IPS-15b (cell line): ENCODE measurements around the gene RPL27.

Experiments used
- H3K27me3 ChIP-seq: one replicate; pipeline ENCODE4 v1.6.1; 2013; ENCODE audit warnings: low read length; ENCODE audit not compliant: control insufficient read depth, insufficient read depth
- H3K36me3 ChIP-seq: one replicate; pipeline ENCODE4 v1.6.1; 2013; ENCODE audit warnings: low read length; ENCODE audit not compliant: control insufficient read depth, insufficient read depth
- H3K4me1 ChIP-seq: one replicate; pipeline ENCODE4 v1.6.1; 2013; ENCODE audit warnings: mild to moderate bottlenecking, low read length; ENCODE audit not compliant: control insufficient read depth, insufficient read depth
- H3K4me3 ChIP-seq: one replicate; pipeline ENCODE4 v1.5.1; 2013; ENCODE audit warnings: low read depth, low read length
- H3K9ac ChIP-seq: one replicate; pipeline ENCODE4 v1.6.1; 2013; ENCODE audit warnings: low read depth, mild to moderate bottlenecking, low read length
- H3K9me3 ChIP-seq: one replicate; pipeline ENCODE4 v1.6.1; 2013; ENCODE audit warnings: mild to moderate bottlenecking, low read length; ENCODE audit not compliant: control insufficient read depth, insufficient read depth

Gene RPL27

DNA sequence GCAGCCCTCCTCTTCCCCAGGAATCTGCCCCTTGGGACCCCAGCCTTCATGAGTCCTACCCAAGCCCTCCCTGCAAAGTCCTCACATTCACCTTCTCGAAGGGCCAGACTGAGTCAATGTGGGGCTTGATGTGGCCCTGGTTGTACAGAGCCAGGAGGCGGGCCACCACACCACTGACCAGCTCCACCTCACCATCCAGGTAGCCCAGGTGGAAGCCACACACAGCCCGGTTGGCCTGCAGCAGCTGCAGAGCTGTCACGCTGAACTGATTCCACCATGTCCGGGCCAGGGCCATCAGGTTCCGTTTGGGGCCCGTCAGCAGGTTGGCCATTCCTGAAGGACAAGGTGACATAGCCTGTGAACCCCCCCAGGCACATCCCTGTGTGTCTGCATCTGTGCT is 18.0 kb downstream of the RPL27 start:
- no peak overlapping the region for H3K4me3 ChIP-seq
- no peaks in the 10 kb centered on the region for H3K27me3 ChIP-seq
- H3K36me3 ChIP-seq = peaks cover 35% of the 10 kb centered on the region
- H3K9me3 ChIP-seq = no peaks in the 10 kb centered on the region
- no peak overlapping the region for H3K9ac ChIP-seq
- peaks cover 8% of the 10 kb centered on the region for H3K4me1 ChIP-seq

GRCh38 chr17:43018008-43018853 is 20.0 kb downstream of the RPL27 start:
- Histone ChIP-seq H3K9me3 (no peaks in the 10 kb centered on the region), H3K4me3 (no peak overlapping the region), H3K4me1 (peaks cover 8% of the 10 kb centered on the region), H3K9ac (no peak overlapping the region), H3K27me3 (no peaks in the 10 kb centered on the region), H3K36me3 (peaks cover 35% of the 10 kb centered on the region)

- Histone ChIP-seq H3K9me3 (no peaks in the 10 kb centered on the region), H3K4me3 (no peak overlapping the region), H3K27me3 (no peaks in the 10 kb centered on the region), H3K9ac (no peak overlapping the region), H3K4me1 (peaks cover 8% of the 10 kb centered on the region), H3K36me3 (peaks cover 31% of the 10 kb centered on the region)
Observed at GRCh38 chr17:43018932-43019331, 20.7 kb downstream of the RPL27 start.

DNA sequence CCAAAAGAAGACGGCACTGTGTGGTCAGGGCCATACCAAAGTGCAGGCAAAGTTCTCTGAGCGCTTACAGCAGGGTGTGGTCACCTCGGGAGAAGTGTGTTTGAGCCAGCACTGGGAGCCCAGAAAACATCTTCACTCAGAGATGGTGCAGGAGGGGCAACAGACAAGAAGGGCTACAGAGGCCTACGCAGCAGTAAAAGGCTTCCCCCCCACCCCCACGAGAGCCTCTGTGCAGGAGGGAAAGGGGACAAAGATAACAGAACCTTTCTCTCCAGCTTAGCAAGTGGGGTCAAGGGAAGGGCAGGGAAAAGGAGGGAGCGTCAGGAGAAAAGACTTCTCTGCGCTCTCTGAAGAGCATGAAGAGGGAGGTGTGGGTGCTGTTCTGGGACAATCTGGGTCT is 21.2 kb downstream of the RPL27 start:
- Histone ChIP-seq H3K36me3 (peaks cover 31% of the 10 kb centered on the region), H3K27me3 (no peaks in the 10 kb centered on the region), H3K4me1 (peaks cover 8% of the 10 kb centered on the region), H3K9me3 (no peaks in the 10 kb centered on the region), H3K4me3 (peak overlapping the region; percentile 96), H3K9ac (peak overlapping the region; percentile 50)

DNA sequence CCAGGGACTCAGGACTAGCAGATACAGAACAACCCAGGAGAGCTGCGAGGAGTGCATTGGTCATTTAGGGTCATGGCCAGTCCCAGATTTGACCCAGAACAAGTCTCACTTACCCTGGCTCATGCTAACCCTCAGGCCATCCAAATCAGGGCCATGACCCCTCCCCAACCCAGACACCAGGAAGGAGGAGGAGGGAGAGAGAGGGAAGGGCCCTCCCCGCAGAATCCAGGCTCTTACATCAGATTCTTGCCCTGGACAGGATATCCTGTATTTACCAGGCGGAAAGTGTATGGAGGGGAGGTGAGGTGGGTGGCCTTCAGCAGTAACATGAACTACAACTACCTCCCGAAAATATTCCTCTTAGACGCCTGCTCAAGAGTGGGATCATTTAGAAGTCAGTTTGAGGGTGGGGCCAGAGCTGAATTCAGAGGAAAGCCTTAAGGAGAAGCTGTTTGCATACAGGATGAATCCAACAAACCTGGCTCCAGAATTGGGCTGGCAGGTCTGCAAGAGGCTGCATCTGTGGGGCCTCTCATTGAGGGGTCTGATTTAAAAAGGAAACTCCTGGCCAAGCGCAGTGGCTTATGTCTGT is 21.9 kb downstream of the RPL27 start:
- H3K9ac ChIP-seq = peak overlapping the region; percentile 70
- peaks cover 8% of the 10 kb centered on the region for H3K4me1 ChIP-seq
- H3K4me3 ChIP-seq = peak overlapping the region; percentile 96

DNA sequence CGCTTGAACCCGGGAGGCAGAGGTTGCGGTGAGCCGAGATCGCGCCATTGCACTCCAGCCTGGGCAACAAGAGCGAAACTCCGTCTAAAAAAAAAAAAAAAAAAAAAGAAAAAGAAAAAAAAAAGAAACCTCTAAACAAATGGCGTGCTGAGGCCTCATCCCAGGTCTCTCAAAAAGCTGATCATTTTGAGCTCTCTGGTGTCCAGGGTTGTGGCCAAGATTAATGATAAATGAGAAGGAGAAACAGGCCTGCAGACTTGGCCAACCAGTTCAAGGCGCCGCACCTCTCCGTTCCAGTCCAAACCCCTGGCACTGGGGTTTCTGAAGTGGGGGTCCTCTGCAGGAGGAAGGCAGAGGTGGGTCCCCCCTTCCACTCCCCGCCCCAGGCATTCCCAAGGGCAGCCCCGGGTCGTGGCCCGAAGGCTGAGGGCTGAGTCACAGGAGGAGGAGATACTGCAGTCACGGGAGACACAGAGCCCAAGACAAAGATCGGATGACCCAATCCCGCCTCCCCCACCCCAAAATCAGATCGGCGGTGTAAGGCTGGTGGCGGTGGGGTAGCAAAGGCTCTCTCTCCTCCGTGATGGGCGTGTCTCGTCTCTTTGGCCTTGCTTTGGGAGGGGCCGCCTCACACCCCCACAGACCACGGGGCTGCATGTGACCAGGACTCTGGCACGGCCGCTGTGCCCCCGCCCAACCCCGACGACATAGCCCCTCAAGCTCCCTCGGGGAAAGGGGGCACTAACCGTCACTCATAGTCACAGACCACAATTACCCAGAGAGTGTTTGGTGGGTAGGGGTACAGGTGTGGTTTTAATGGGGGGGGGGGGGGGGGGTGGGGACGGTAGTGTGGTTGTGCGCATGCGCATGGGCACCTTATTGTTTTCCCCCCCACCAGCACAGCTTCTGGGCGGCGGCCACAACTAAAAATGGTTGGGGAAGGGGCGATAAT is 22.8 kb downstream of the RPL27 start:
- Histone ChIP-seq H3K4me1 (peaks cover 8% of the 10 kb centered on the region), H3K9ac (peak overlapping the region; percentile 90), H3K27me3 (no peaks in the 10 kb centered on the region), H3K36me3 (peaks cover 22% of the 10 kb centered on the region), H3K4me3 (peak overlapping the region; percentile 96), H3K9me3 (no peaks in the 10 kb centered on the region)

More for the DNA sequence above, 21.9 kb downstream of the RPL27 start:
- Histone ChIP-seq H3K9me3 (no peaks in the 10 kb centered on the region), H3K36me3 (peaks cover 31% of the 10 kb centered on the region), H3K27me3 (no peaks in the 10 kb centered on the region)

- peak within 1 kb of the TSS; percentile 90 for H3K9ac ChIP-seq
- peaks cover 17% of the 10 kb centered on the region for H3K36me3 ChIP-seq
- H3K4me1 ChIP-seq = peaks cover 9% of the 10 kb centered on the region
- no peaks in the 10 kb centered on the region for H3K27me3 ChIP-seq
- peak within 1 kb of the TSS; percentile 96 for H3K4me3 ChIP-seq
- no peaks in the 10 kb centered on the region for H3K9me3 ChIP-seq
Observed at GRCh38 chr17:43021741-43022512, 23.7 kb downstream of the RPL27 start, which contains the start of gene VAT1. Gene VAT1 (minus strand): TSS chr17:43022385. CDS start chr17:43022322, 63 bp downstream.

DNA sequence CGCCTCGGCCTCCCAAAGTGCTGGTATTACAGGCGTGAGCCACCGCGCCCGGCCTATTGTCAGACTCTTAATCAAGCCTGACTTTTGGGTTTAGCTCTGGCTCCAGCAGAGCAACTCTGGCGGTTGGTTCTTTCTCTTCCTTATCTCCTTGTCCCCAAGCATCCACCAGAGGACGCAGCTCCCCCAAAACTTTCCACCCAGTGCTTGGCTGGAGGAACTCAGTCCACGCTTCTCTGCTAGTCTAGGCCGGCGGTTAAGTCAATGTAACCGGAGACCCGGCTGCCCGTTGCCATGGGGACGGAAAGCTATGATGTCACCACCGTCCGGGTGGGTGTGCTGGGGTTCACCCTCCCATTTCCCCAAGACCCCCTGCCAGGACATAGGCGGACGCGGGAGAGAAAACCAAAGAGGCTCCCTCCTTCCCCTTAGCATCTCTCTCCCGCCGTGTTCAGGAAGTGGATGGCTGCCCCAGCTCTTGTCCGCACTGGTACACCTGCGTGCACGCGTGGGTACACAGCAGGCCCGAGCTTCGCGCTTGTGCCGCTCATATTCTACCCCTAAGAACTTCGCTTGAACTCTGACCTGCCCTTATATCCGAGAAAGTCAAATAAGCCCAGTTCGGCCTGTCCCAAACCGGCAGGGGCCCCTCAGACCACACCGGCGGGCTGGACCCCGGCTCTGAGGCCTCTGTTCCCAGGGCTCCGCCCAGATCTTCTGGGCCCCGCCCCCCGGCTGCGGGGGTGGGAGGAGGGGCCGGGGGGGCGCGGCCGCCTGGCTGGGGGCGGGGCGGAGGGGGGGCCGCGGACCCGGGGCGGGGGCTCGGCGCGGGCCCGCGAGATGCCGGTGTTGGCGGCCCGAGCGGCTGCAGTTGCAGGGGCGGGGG is 26.4 kb downstream of the RPL27 start, which contains the start of gene RND2:
Gene RND2, plus strand, starts transcription at position 825 of the 883 bp plus-strand sequence. CDS start 117 bp downstream, outside the sequence.
- no peaks in the 10 kb centered on the region for H3K27me3 ChIP-seq
- peak within 1 kb of the TSS; percentile 73 for H3K9ac ChIP-seq
- H3K4me3 ChIP-seq = peak within 1 kb of the TSS; percentile 92
- no peaks in the 10 kb centered on the region for H3K9me3 ChIP-seq
- H3K4me1 ChIP-seq = peaks cover 19% of the 10 kb centered on the region
- peaks cover 23% of the 10 kb centered on the region for H3K36me3 ChIP-seq

DNA sequence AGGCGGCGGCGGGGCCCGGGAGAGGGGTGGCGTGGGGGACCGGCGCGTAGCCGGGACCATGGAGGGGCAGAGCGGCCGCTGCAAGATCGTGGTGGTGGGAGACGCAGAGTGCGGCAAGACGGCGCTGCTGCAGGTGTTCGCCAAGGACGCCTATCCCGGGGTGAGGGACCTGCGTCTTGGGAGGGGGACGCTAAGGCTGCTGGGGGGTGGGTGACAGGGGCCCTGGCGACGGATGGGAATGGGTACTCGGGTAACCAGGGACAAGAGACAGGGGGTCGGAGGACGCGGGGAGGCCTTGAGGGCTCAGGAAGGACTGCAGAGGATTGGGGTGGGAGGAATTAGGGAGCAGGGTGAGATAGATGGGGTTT is 27.1 kb downstream of the RPL27 start:
- H3K4me3 ChIP-seq = peak overlapping the region; percentile 69
- no peaks in the 10 kb centered on the region for H3K9me3 ChIP-seq
- peaks cover 13% of the 10 kb centered on the region for H3K4me1 ChIP-seq
- H3K9ac ChIP-seq = peak overlapping the region; percentile 1
- no peaks in the 10 kb centered on the region for H3K27me3 ChIP-seq
- peaks cover 19% of the 10 kb centered on the region for H3K36me3 ChIP-seq

DNA sequence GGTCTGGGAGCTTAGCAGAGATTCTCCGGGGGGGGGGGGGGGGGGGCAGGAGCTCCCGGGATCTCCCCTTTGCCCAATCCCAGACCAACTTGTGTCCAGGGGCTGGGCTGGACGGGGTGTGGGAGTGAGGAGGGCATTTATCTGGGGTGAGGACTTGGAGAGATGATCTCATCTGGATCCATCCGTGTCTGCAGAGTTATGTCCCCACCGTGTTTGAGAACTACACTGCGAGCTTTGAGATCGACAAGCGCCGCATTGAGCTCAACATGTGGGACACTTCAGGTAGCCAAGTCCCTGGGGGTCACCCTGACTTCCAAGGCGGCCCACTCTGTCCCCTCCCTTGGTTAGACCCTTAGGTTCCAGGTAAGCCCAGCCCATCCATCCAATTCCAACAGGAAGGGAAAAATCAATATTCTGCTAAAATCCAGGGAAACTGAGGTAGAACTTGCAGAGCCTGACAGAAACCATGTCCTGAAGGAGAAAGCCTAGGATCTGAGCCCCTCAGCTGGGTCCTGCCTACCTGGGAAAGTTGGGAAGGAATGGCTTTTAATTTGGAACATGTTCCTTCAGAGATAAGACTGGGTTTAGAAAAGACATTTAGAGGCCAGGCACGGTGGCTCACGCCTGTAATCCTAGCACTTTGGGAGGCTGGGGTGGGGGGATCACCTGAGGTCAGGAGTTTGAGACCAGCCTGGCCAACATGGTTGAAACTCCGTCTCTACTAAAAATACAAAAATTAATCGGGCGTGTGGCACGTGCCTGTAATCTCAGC is 27.7 kb downstream of the RPL27 start:
- H3K9ac ChIP-seq = no peak overlapping the region
- H3K4me3 ChIP-seq = peak overlapping the region; percentile 69
- H3K36me3 ChIP-seq = peaks cover 16% of the 10 kb centered on the region
- H3K9me3 ChIP-seq = no peaks in the 10 kb centered on the region
- H3K27me3 ChIP-seq = no peaks in the 10 kb centered on the region
- peaks cover 12% of the 10 kb centered on the region for H3K4me1 ChIP-seq
